HCT116 (cell line): ENCODE data around the gene MLYCD. TPM values are rescaled to one million over a fixed set of nuclear protein-coding genes. Genes with fewer than 3 reads are reported as not detected.

Experiments used
- ATAC-seq: fragments of 200-7000 bp; cut with Tn5 transposase; 2 replicates; pipeline ENCODE4 v1.9.1; 2020; ENCODE audit warnings: mild to moderate bottlenecking, moderate library complexity
- BruUV-seq: library from RNA; stranded (reverse); fragments of 400-500 nt; replicated peaks from 2 replicates; lab custom pipeline; 2021; lab: Mats Ljungman, UMichigan
- CTCF ChIA-PET: fragments of 300-600 bp; sonication (Branson Sonifier 250); formaldehyde crosslinking; loops from one replicate; lab custom pipeline; 2021; ENCODE audit warnings: antibody characterized with exemption; lab: Charles Lee
- POLR2A ChIA-PET: fragments of 300-600, 350-600 bp; sonication (Branson Sonifier 250); formaldehyde crosslinking; loops from one replicate; lab custom pipeline; 2021; ENCODE audit warnings: antibody characterized with exemption; lab: Charles Lee
- RAD21 ChIA-PET, 2 experiments: fragments of 300-600 bp; sonication (Branson Sonifier 250); formaldehyde crosslinking; loops; one replicate each; lab custom pipeline; 2023; ENCODE audit warnings: low total read pairs in 2 of 2; ENCODE audit not compliant: uncharacterized antibody in 2 of 2, unreplicated experiment in 2 of 2, low non-redundant PET in 1 of 2; lab: Charles Lee
- DNase-seq: peaks from one replicate; pipeline ENCODE4 v3.0.0-alpha.2; 2010; ENCODE audit warnings: low read depth, low spot score
- H2AFZ ChIP-seq: fragments of 200-600 bp; shearing (Covaris generic), sonication (generic); 2 replicates; pipeline ENCODE4 v1.6.1; 2017; ENCODE audit warnings: low read depth, mixed run types, mixed read lengths, antibody characterized with exemption, low read length; ENCODE audit not compliant: poor library complexity, severe bottlenecking
- H3K27ac ChIP-seq: 2 replicates; pipeline ENCODE4 v1.5.1; 2012; ENCODE audit warnings: low read depth, low read length
- H3K27me3 ChIP-seq: fragments of 200-600 bp; sonication (generic); 2 replicates; pipeline ENCODE4 v1.6.1; 2016; ENCODE audit warnings: mixed run types, low read length, mixed read lengths; ENCODE audit not compliant: insufficient read depth
- H3K36me3 ChIP-seq, 2 experiments: fragments of 200-500 bp in 1 of 2; fragments of 200-600 bp in 1 of 2; sonication (Bioruptor generic) in 1 of 2; sonication (generic) in 1 of 2; 2 replicates each; pipeline versions ENCODE4 v1.5.1 to v1.6.1; 2014 to 2016; ENCODE audit warnings: low read length in 2 of 2, inconsistent platforms in 1 of 2, mixed read lengths in 1 of 2, mixed run types in 1 of 2; ENCODE audit not compliant: insufficient read depth in 2 of 2, control insufficient read depth in 1 of 2
- H3K4me1 ChIP-seq, 2 experiments: fragments of 200-600 bp in 1 of 2; sonication (generic) in 1 of 2; 2 replicates each; pipeline versions ENCODE4 v1.5.1 to v1.6.1; 2012 to 2017; ENCODE audit warnings: low read length in 2 of 2, inconsistent platforms in 1 of 2, mild to moderate bottlenecking in 1 of 2, mixed read lengths in 1 of 2, mixed run types in 1 of 2, moderate library complexity in 1 of 2; ENCODE audit not compliant: insufficient read depth in 2 of 2, control insufficient read depth in 1 of 2
- H3K4me2 ChIP-seq: fragments of 200-600 bp; sonication (generic); 2 replicates; pipeline ENCODE4 v1.6.1; 2017; ENCODE audit warnings: mixed run types, low read length, mixed read lengths
- H3K4me3 ChIP-seq, 2 experiments: fragments of 200-600 bp in 1 of 2; sonication (generic) in 1 of 2; replicated peaks in 1 of 2; 2 replicates each; pipeline ENCODE4 v1.5.1; 2011 to 2016; ENCODE audit warnings: low read length in 2 of 2, control low read depth in 1 of 2, low read depth in 1 of 2, mild to moderate bottlenecking in 1 of 2, mixed read lengths in 1 of 2, mixed run types in 1 of 2
- H3K79me2 ChIP-seq: fragments of 200-600 bp; sonication (generic); 2 replicates; pipeline ENCODE4 v1.6.1; 2017; ENCODE audit warnings: mild to moderate bottlenecking, mixed run types, low read length, moderate library complexity, mixed read lengths; ENCODE audit not compliant: insufficient read depth
- H3K9ac ChIP-seq: fragments of 200-600 bp; sonication (generic); 2 replicates; pipeline ENCODE4 v1.6.1; 2016; ENCODE audit warnings: low read length, mixed read lengths
- H3K9me2 ChIP-seq: fragments of 200-600 bp; sonication (generic), shearing (Covaris generic); 2 replicates; pipeline ENCODE4 v1.6.1; 2017; ENCODE audit warnings: mixed run types, mild to moderate bottlenecking, moderate library complexity; ENCODE audit not compliant: insufficient read depth
- H3K9me3 ChIP-seq, 2 experiments: fragments of 200-500 bp in 1 of 2; fragments of 200-600 bp in 1 of 2; sonication (Bioruptor generic) in 1 of 2; sonication (generic) in 1 of 2; 2 replicates each; pipeline ENCODE4 v1.6.1; 2014 to 2017; ENCODE audit warnings: low read length in 2 of 2, mixed read lengths in 2 of 2, inconsistent platforms in 1 of 2, low read depth in 1 of 2, mild to moderate bottlenecking in 1 of 2, mixed run types in 1 of 2, moderate library complexity in 1 of 2; ENCODE audit not compliant: control insufficient read depth in 1 of 2, insufficient read depth in 1 of 2
- H4K20me1 ChIP-seq: fragments of 200-600 bp; sonication (generic), shearing (Covaris generic); 2 replicates; pipeline ENCODE4 v1.6.1; 2017; ENCODE audit warnings: mixed run types, mild to moderate bottlenecking, moderate library complexity; ENCODE audit not compliant: insufficient read depth
- CEBPB ChIP-seq: IDR thresholded peaks from 2 replicates; pipeline ENCODE4 v1.6.1; 2012; ENCODE audit warnings: low read depth
- CTCF ChIP-seq, 3 experiments: fragments of 200-600 bp in 1 of 3; sonication (generic) in 1 of 3; IDR thresholded peaks in 2 of 3; conservative IDR thresholded peaks in 1 of 3; 2 replicates each; pipeline ENCODE4 v1.5.1; 2012 to 2017; ENCODE audit warnings: low read depth in 2 of 3, low read length in 2 of 3, antibody characterized with exemption in 1 of 3, borderline replicate concordance in 1 of 3, control low read depth in 1 of 3, mild to moderate bottlenecking in 1 of 3, mixed read lengths in 1 of 3, mixed run types in 1 of 3, moderate library complexity in 1 of 3; ENCODE audit not compliant: insufficient read depth in 1 of 3
- ELF1 ChIP-seq: IDR thresholded peaks from 2 replicates; pipeline ENCODE4 v1.6.1; 2012; ENCODE audit warnings: low read depth, borderline replicate concordance
- JUND ChIP-seq: IDR thresholded peaks from 2 replicates; pipeline ENCODE4 v1.6.1; 2012
- RAD21 ChIP-seq: IDR thresholded peaks from 2 replicates; pipeline ENCODE4 v1.6.1; 2012; ENCODE audit warnings: low read depth, mild to moderate bottlenecking
- SIN3A ChIP-seq: IDR thresholded peaks from 2 replicates; pipeline ENCODE4 v1.6.1; 2012; ENCODE audit warnings: low read depth
- SP1 ChIP-seq: IDR thresholded peaks from 2 replicates; pipeline ENCODE4 v1.6.1; 2012; ENCODE audit warnings: low read depth
- SRF ChIP-seq: IDR thresholded peaks from 2 replicates; pipeline ENCODE4 v1.6.1; 2012; ENCODE audit warnings: low read depth
- ZBTB33 ChIP-seq: IDR thresholded peaks from 2 replicates; pipeline ENCODE4 v1.6.1; 2011; ENCODE audit warnings: mild to moderate bottlenecking, low read length, moderate library complexity; ENCODE audit not compliant: insufficient replicate concordance; ENCODE audit errors: extremely low read depth
- intact Hi-C: fragments of 100-400 bp; cut with micrococcal nuclease; formaldehyde crosslinking; loops from 2 replicates; pipeline ENCODE4 v1.10.0; 2022
- total RNA-seq: library from RNA; stranded (reverse); gene quantifications from one replicate; pipeline ENCODE4 v1.2.1, GENCODE V29; 2021; ENCODE audit not compliant: unreplicated experiment

Gene MLYCD
- total RNA-seq, 1 experiment from 2014 or later = 3.9 TPM

GRCh38 chr16:83937922-83938885 lies 39.3 kb downstream of the MLYCD start (continued):
- TF ChIP-seq ELF1 = no peak
- no peak for TF ChIP-seq CEBPB
- TF ChIP-seq ZBTB33 = no peak
- TF ChIP-seq RAD21 = no peak
- no peak for TF ChIP-seq SP1

GRCh38 chr16:83939266-83939855 lies 40.4 kb downstream of the MLYCD start:
- CTCF ChIA-PET = interaction anchor here (1.3 kb wide), 1 partner anchor 17 kb away, joined by 5 read pairs; no protein-coding TSS in a partner anchor
- POLR2A ChIA-PET = no interaction called here
- ATAC-seq = no peak

More at GRCh38 chr16:83939266-83939855, 40.4 kb downstream of the MLYCD start:
- Histone ChIP-seq H3K9me2 (no peaks in the 10 kb centered on the region), H2AFZ (no peak overlapping the region), H3K4me3 (no peak overlapping the region), H3K9me3 (no peaks in the 10 kb centered on the region), H4K20me1 (no peaks in the 10 kb centered on the region), H3K4me1 (peaks cover 0 to 10% of the 10 kb centered on the region in 2 experiments; a peak in 1 of 4 replicates), H3K27ac (no peak overlapping the region), H3K4me2 (no peak overlapping the region), H3K79me2 (no peaks in the 10 kb centered on the region), H3K9ac (no peak overlapping the region), H3K36me3 (no peaks in the 10 kb centered on the region), H3K27me3 (no peaks in the 10 kb centered on the region)
- RAD21 ChIA-PET = no interaction called here
- TF ChIP-seq SRF = no peak
- TF ChIP-seq CTCF (IDR thresholded peaks at IDR 0.05 in 2 of 3, conservative IDR thresholded peaks at IDR 0.05 in 1 of 3; ENCODE audit: borderline replicate concordance in 1 of 3, insufficient read depth in 1 of 3, low read depth in 2 of 3, low read length in 2 of 3) = 0 out of 6 replicates have a peak, but pooled peaks of 1 of the 3 experiments have one; percentile 9
- TF ChIP-seq JUND = no peak
- no peak for TF ChIP-seq SIN3A
- intact Hi-C loops = no loop called here
- DNase-seq = no peak
- no TSS peak for BruUV-seq
